ENCODE measurements around the gene KRTAP10-2. TPM values are rescaled to one million over a fixed set of nuclear protein-coding genes. Genes with fewer than 3 reads are reported as not detected.

KRTAP10-2 gene
- polyA plus RNA-seq, 2 donors: not detected

GRCh38 chr21:44528634-44528995 lies 22.7 kb downstream of the KRTAP10-2 start:
- Histone ChIP-seq H3K27me3 (ENCODE audit: control insufficient read depth in 1 of 2, insufficient read depth in 2 of 2, low read length in 2 of 2) (no peaks in the 10 kb centered on the region), H3K27ac (ENCODE audit: low read depth in 2 of 2, low read length in 1 of 2) (no peak overlapping the region), H3K4me3 (ENCODE audit: low read depth in 1 of 2, low read length in 2 of 2) (no peak overlapping the region), H3K9me3 (ENCODE audit: control insufficient read depth in 2 of 2, insufficient read depth in 1 of 2, low read depth in 1 of 2, low read length in 1 of 2) (peaks cover 0 to 3% of the 10 kb centered on the region in 2 donors), H3K4me1 (ENCODE audit: control insufficient read depth in 2 of 2, insufficient read depth in 2 of 2, low read length in 1 of 2) (no peaks in the 10 kb centered on the region), H3K36me3 (ENCODE audit: control insufficient read depth in 2 of 2, insufficient read depth in 2 of 2, low read length in 1 of 2) (no peaks in the 10 kb centered on the region)
- 84 to 87% methylated on average over 10 of the region's 10 CpGs for WGBS, 2 donors

DNA sequence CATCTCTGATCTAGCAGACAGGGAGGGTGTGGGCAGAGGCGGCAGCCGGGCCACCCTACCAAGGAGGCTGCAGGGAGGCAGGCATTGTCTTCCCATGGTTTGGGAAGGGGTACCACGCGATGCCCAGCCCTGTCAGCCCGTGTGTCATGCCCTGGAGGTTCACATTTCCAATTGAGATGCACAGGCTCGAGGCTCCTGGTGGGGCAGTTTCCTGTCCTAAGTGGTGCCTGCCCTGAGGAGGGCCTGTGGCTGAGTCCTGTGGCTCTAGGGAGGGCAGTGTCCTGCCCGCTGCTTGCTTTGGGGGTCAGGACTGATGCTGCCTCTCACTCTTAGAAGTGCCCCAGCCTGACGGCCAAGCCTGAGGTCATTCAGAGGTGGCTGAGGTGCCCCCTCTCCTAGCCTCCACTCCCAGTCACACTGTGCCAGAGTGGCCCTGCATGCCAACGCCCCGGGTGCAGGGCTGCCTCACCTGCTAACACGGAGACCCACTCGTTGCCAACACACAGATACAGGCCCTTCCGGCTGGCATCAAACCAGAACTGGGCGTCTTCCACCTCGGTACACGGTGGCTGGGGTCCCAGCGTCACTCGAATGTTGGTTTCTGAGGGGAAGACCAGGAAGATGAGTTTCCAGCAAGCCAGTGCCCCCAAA lies 23.2 kb downstream of the KRTAP10-2 start:
- Histone ChIP-seq H3K4me1 (ENCODE audit: control insufficient read depth in 2 of 2, insufficient read depth in 2 of 2, low read length in 1 of 2) (no peaks in the 10 kb centered on the region), H3K27ac (ENCODE audit: low read depth in 2 of 2, low read length in 1 of 2) (no peak overlapping the region), H3K27me3 (ENCODE audit: control insufficient read depth in 1 of 2, insufficient read depth in 2 of 2, low read length in 2 of 2) (no peaks in the 10 kb centered on the region), H3K36me3 (ENCODE audit: control insufficient read depth in 2 of 2, insufficient read depth in 2 of 2, low read length in 1 of 2) (no peaks in the 10 kb centered on the region), H3K4me3 (ENCODE audit: low read depth in 1 of 2, low read length in 2 of 2) (no peak overlapping the region), H3K9me3 (ENCODE audit: control insufficient read depth in 2 of 2, insufficient read depth in 1 of 2, low read depth in 1 of 2, low read length in 1 of 2) (peaks cover 0 to 3% of the 10 kb centered on the region in 2 donors)
- 79 to 81% methylated on average over 18 of the region's 18 CpGs for WGBS, 2 donors

- H3K27me3 ChIP-seq (ENCODE audit: control insufficient read depth in 1 of 2, insufficient read depth in 2 of 2, low read length in 2 of 2): no peaks in the 10 kb centered on the region
- no peak overlapping the region for H3K27ac ChIP-seq (ENCODE audit: low read depth in 2 of 2, low read length in 1 of 2)
- no peaks in the 10 kb centered on the region for H3K4me1 ChIP-seq (ENCODE audit: control insufficient read depth in 2 of 2, insufficient read depth in 2 of 2, low read length in 1 of 2)
- WGBS, 2 donors: 88 to 89% methylated on average over 37 of the region's 37 CpGs
- no peaks in the 10 kb centered on the region for H3K36me3 ChIP-seq (ENCODE audit: control insufficient read depth in 2 of 2, insufficient read depth in 2 of 2, low read length in 1 of 2)
- peaks cover 0 to 3% of the 10 kb centered on the region in 2 donors for H3K9me3 ChIP-seq (ENCODE audit: control insufficient read depth in 2 of 2, insufficient read depth in 1 of 2, low read depth in 1 of 2, low read length in 1 of 2)
- H3K4me3 ChIP-seq (ENCODE audit: low read depth in 1 of 2, low read length in 2 of 2): no peak overlapping the region
Measured at GRCh38 chr21:44527156-44527982, 23.9 kb downstream of the KRTAP10-2 start.

GRCh38 chr21:44526096-44526997 lies 25.0 kb downstream of the KRTAP10-2 start:
- no peaks in the 10 kb centered on the region for H3K27me3 ChIP-seq (ENCODE audit: control insufficient read depth in 1 of 2, insufficient read depth in 2 of 2, low read length in 2 of 2)

GRCh38 chr21:44525391-44526095 lies 25.8 kb downstream of the KRTAP10-2 start:
- no peak overlapping the region for H3K4me3 ChIP-seq (ENCODE audit: low read depth in 1 of 2, low read length in 2 of 2)
- no peaks in the 10 kb centered on the region for H3K36me3 ChIP-seq (ENCODE audit: control insufficient read depth in 2 of 2, insufficient read depth in 2 of 2, low read length in 1 of 2)
- WGBS, 2 donors: 86% methylated on average over 20 of the region's 20 CpGs
- H3K9me3 ChIP-seq (ENCODE audit: control insufficient read depth in 2 of 2, insufficient read depth in 1 of 2, low read depth in 1 of 2, low read length in 1 of 2): peaks cover 0 to 3% of the 10 kb centered on the region in 2 donors
- no peak overlapping the region for H3K27ac ChIP-seq (ENCODE audit: low read depth in 2 of 2, low read length in 1 of 2)
- no peaks in the 10 kb centered on the region for H3K4me1 ChIP-seq (ENCODE audit: control insufficient read depth in 2 of 2, insufficient read depth in 2 of 2, low read length in 1 of 2)
- H3K27me3 ChIP-seq (ENCODE audit: control insufficient read depth in 1 of 2, insufficient read depth in 2 of 2, low read length in 2 of 2): no peaks in the 10 kb centered on the region

More at GRCh38 chr21:44526096-44526997, 25.0 kb downstream of the KRTAP10-2 start:
- Histone ChIP-seq H3K4me3 (ENCODE audit: low read depth in 1 of 2, low read length in 2 of 2) (no peak overlapping the region), H3K9me3 (ENCODE audit: control insufficient read depth in 2 of 2, insufficient read depth in 1 of 2, low read depth in 1 of 2, low read length in 1 of 2) (peaks cover 0 to 3% of the 10 kb centered on the region in 2 donors), H3K36me3 (ENCODE audit: control insufficient read depth in 2 of 2, insufficient read depth in 2 of 2, low read length in 1 of 2) (no peaks in the 10 kb centered on the region), H3K4me1 (ENCODE audit: control insufficient read depth in 2 of 2, insufficient read depth in 2 of 2, low read length in 1 of 2) (no peaks in the 10 kb centered on the region), H3K27ac (ENCODE audit: low read depth in 2 of 2, low read length in 1 of 2) (no peak overlapping the region)
- 82 to 91% methylated on average over 12 of the region's 12 CpGs for WGBS, 2 donors

GRCh38 chr21:44524414-44525371 lies 26.6 kb downstream of the KRTAP10-2 start:
- H3K9me3 ChIP-seq (ENCODE audit: control insufficient read depth in 2 of 2, insufficient read depth in 1 of 2, low read depth in 1 of 2, low read length in 1 of 2): peaks cover 0 to 3% of the 10 kb centered on the region in 2 donors
- no peak overlapping the region for H3K4me3 ChIP-seq (ENCODE audit: low read depth in 1 of 2, low read length in 2 of 2)
- no peak overlapping the region for H3K27ac ChIP-seq (ENCODE audit: low read depth in 2 of 2, low read length in 1 of 2)
- 69 to 84% methylated on average over 2 of the region's 2 CpGs for WGBS, 2 donors
- no peaks in the 10 kb centered on the region for H3K4me1 ChIP-seq (ENCODE audit: control insufficient read depth in 2 of 2, insufficient read depth in 2 of 2, low read length in 1 of 2)
- H3K27me3 ChIP-seq (ENCODE audit: control insufficient read depth in 1 of 2, insufficient read depth in 2 of 2, low read length in 2 of 2): no peaks in the 10 kb centered on the region
- no peaks in the 10 kb centered on the region for H3K36me3 ChIP-seq (ENCODE audit: control insufficient read depth in 2 of 2, insufficient read depth in 2 of 2, low read length in 1 of 2)

DNA sequence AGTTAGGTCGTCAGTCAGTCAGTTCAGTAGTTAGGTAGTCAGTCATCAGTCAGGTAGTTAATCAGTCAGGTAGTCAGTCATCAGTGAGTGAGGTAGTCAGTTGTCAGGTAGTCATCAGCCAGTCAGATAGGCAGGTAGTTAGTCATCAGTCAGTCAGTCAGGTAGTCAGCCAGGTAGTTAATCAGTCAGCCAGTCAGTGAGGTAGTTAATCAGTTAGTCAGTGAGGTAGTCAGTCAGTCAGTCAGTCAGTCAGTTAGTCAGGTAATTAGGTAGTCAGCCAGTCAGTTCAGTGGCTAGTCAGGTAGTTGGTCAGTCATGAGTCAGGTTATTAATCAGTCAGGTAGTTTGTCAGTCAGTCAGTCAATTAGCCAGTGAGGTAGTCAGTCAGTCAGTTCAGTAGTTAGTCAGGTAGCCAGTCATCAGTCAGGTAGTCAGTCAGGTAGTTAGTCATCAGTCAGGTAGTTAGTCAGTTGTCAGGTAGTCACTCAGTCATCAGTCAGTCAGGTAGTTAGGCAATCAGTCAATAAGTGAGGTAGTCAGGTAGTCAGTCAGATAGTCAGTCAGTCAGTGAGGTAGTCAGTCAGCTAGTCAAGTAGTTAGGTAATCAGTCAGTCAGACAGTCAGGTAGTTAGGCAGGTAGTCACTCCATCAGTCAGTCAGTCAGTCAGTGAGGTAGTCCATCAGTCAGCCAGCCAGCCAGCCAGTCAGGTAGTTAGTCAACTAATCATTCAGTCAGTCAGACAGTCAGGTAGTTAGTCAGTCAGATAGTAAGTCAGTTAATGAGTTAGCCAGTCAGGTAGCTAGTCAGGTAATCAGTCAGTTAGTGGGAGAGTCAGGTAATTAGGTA lies 27.5 kb downstream of the KRTAP10-2 start:
- H3K4me1 ChIP-seq (ENCODE audit: control insufficient read depth in 2 of 2, insufficient read depth in 2 of 2, low read length in 1 of 2): no peaks in the 10 kb centered on the region
- H3K4me3 ChIP-seq (ENCODE audit: low read depth in 1 of 2, low read length in 2 of 2): no peak overlapping the region
- H3K9me3 ChIP-seq (ENCODE audit: control insufficient read depth in 2 of 2, insufficient read depth in 1 of 2, low read depth in 1 of 2, low read length in 1 of 2): peaks cover 0 to 3% of the 10 kb centered on the region in 2 donors
- no peak overlapping the region for H3K27ac ChIP-seq (ENCODE audit: low read depth in 2 of 2, low read length in 1 of 2)
- WGBS, 2 donors: 71 to 74% methylated on average over 1 of the region's 1 CpG
- no peaks in the 10 kb centered on the region for H3K36me3 ChIP-seq (ENCODE audit: control insufficient read depth in 2 of 2, insufficient read depth in 2 of 2, low read length in 1 of 2)
- H3K27me3 ChIP-seq (ENCODE audit: control insufficient read depth in 1 of 2, insufficient read depth in 2 of 2, low read length in 2 of 2): no peaks in the 10 kb centered on the region

DNA sequence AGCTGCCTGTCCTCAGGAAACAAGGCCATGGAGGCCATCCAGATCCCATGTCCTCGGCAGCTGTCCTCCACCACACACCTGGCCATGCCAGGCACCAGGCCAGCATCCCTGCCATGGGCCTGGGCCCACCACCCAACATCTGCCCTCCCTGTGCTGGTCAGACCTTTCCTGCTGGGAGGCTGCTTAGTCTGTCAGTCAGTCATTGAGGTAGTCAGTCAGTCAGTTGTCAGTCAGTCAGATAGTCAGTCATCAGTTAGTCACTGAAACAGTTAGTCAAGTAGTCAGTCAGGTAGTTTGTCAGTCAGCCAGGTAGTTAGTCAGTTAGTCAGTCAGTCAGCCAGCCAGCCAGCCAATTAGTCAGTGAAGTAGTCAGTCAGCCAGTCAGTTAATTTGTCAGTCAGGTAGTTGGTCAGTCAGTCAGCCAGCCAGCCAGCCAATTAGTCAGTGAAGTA lies 28.5 kb downstream of the KRTAP10-2 start:
- Histone ChIP-seq H3K27ac (ENCODE audit: low read depth in 2 of 2, low read length in 1 of 2) (no peak overlapping the region), H3K4me3 (ENCODE audit: low read depth in 1 of 2, low read length in 2 of 2) (no peak overlapping the region), H3K9me3 (ENCODE audit: control insufficient read depth in 2 of 2, insufficient read depth in 1 of 2, low read depth in 1 of 2, low read length in 1 of 2) (peaks cover 0 to 3% of the 10 kb centered on the region in 2 donors), H3K4me1 (ENCODE audit: control insufficient read depth in 2 of 2, insufficient read depth in 2 of 2, low read length in 1 of 2) (no peaks in the 10 kb centered on the region), H3K27me3 (ENCODE audit: control insufficient read depth in 1 of 2, insufficient read depth in 2 of 2, low read length in 2 of 2) (no peaks in the 10 kb centered on the region), H3K36me3 (ENCODE audit: control insufficient read depth in 2 of 2, insufficient read depth in 2 of 2, low read length in 1 of 2) (no peaks in the 10 kb centered on the region)
- WGBS, 2 donors: 61 to 80% methylated on average over 1 of the region's 1 CpG
